Measurements from ENCODE around the gene MARCKSL1.
"Not testable (repeated sequence)": the region's sequence is repeated elsewhere in the genome, so short reads cannot be mapped to it uniquely, and the experiment has no call there.

The MARCKSL1 gene

GRCh38 chr1:32285658-32286057, 50.4 kb downstream of the MARCKSL1 start:
- DNase-seq (ENCODE audit: low read depth) = no peak

GRCh38 chr1:32284777-32285176, 51.3 kb downstream of the MARCKSL1 start:
- not testable (repeated sequence) for DNase-seq (ENCODE audit: low read depth)
